ES-I3 (cell line): Measurements from ENCODE around the gene INPP4B.
"Not testable (repeated sequence)": the region's sequence is repeated elsewhere in the genome, so short reads cannot be mapped to it uniquely, and the experiment has no call there.

ENCODE experiments used
- H3K36me3 ChIP-seq: 2 replicates; pipeline ENCODE4 v1.6.1; 2013; ENCODE audit warnings: mild to moderate bottlenecking, low read length, control low read depth, moderate library complexity; ENCODE audit not compliant: insufficient read depth
- H3K4me1 ChIP-seq: 2 replicates; pipeline ENCODE4 v1.6.1; 2013; ENCODE audit warnings: mild to moderate bottlenecking, control low read depth, low read length; ENCODE audit not compliant: insufficient read depth
- H3K9ac ChIP-seq: 2 replicates; pipeline ENCODE4 v1.6.1; 2013; ENCODE audit warnings: low read depth, mild to moderate bottlenecking, low read length, moderate library complexity
- H3K9me3 ChIP-seq: 2 replicates; pipeline ENCODE4 v1.6.1; 2013; ENCODE audit warnings: mild to moderate bottlenecking, low read length, moderate library complexity; ENCODE audit not compliant: control insufficient read depth, insufficient read depth

INPP4B gene

DNA sequence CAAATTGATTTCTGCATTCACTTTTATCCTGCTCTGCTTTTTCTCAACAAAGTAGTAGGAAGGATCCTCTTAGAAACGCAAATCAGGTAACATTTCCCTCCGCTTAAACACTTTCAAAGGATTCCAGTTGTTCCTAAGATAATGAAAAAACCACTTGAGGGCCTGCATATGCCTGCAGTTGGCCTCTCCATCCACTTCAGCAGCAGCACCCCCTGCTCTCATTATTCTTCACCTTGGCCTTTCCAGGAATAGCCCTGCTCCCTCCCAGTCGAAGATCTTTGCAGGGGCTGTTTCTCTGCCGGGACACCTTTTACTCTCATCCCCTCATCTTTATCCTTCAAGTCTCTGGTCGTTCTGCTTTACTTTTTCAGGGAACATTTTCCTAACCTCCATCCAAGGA lies 314.0 kb downstream of the INPP4B start:
- no peaks in the 10 kb centered on the region for H3K9me3 ChIP-seq
- H3K36me3 ChIP-seq: no peaks in the 10 kb centered on the region
- H3K9ac ChIP-seq: no peak overlapping the region
- no peaks in the 10 kb centered on the region for H3K4me1 ChIP-seq

DNA sequence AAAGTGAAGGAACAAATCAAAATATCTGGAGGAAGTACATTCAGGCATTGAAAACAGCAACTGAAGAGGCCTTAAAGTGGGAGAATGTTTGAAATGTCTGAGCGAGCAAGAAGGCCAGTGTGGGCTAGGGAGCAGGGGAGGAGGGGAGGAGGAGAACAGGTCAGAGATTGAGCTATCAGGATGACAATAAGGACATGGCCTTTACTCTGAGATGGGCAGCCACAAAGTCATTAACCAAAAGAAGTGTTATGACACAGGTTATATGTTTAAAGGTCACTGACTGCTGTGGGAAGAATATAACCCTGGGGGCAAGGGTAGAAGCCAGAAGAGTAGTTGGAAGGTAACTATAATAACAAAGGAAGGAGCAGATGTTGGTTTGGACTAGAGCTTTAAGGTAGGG lies 315.4 kb downstream of the INPP4B start:
- Histone ChIP-seq H3K9me3 (no peaks in the 10 kb centered on the region), H3K36me3 (no peaks in the 10 kb centered on the region), H3K4me1 (no peaks in the 10 kb centered on the region), H3K9ac (no peak overlapping the region)

DNA sequence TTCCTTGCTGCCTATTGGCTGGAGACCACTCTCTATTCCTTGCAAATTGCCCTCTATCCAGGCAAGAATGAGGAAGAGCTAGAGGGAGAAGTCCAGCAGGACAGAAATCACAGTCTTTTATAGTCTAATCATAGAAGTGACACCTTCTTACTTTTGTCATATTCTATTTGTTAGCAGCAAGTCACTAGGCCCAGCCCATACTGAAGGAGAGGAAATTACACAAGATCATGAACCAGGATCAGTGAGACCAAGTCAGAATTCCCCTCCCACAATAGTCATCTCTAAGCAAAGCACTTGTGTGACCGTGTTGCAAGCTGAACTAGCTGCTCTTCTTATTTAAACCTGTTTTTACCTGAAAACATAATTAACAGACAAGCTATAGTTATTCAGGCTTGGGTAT lies 317.7 kb downstream of the INPP4B start:
- no peaks in the 10 kb centered on the region for H3K36me3 ChIP-seq
- H3K4me1 ChIP-seq: no peaks in the 10 kb centered on the region
- H3K9me3 ChIP-seq: no peaks in the 10 kb centered on the region
- no peak overlapping the region for H3K9ac ChIP-seq

DNA sequence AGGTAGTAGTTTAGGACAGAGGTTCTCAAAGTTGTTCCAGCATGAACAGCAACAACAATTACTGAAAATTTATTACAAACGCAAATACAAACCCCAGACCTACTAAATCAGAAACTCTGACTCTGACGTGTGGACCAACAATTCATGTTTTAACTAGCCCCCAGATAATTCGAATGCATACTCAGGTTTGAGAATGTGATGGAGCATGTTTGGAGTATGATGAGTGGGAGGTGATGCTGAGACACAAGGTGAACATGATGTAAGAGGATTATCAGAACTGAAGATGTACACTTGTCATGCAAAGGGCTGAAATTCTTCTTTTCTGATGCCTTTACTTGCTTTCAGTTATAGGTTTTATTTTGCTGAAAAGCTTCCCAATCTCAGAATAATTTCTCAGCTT lies 323.0 kb downstream of the INPP4B start:
- Histone ChIP-seq H3K9ac (no peak overlapping the region), H3K4me1 (no peaks in the 10 kb centered on the region), H3K9me3 (no peaks in the 10 kb centered on the region), H3K36me3 (no peaks in the 10 kb centered on the region)

DNA sequence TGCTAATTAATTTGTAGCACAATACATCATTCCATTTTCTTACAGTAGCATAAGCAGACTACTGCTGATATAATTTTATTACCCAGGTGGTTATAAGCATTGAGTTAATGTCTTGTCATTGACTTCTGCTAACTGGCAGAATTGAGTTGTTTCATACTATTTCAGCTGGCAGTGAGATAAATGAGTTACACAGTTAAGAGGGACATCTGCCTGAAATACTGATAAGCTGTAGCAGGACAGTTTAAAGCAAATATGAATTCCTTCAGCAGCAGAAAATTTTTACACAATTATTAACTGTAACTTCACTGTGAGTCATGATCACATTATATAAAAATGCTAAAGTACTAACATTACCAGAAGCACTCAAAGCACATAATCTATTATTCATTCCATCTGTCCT lies 326.8 kb downstream of the INPP4B start:
- Histone ChIP-seq H3K36me3 (no peaks in the 10 kb centered on the region), H3K9ac (no peak overlapping the region), H3K9me3 (no peaks in the 10 kb centered on the region), H3K4me1 (no peaks in the 10 kb centered on the region)

DNA sequence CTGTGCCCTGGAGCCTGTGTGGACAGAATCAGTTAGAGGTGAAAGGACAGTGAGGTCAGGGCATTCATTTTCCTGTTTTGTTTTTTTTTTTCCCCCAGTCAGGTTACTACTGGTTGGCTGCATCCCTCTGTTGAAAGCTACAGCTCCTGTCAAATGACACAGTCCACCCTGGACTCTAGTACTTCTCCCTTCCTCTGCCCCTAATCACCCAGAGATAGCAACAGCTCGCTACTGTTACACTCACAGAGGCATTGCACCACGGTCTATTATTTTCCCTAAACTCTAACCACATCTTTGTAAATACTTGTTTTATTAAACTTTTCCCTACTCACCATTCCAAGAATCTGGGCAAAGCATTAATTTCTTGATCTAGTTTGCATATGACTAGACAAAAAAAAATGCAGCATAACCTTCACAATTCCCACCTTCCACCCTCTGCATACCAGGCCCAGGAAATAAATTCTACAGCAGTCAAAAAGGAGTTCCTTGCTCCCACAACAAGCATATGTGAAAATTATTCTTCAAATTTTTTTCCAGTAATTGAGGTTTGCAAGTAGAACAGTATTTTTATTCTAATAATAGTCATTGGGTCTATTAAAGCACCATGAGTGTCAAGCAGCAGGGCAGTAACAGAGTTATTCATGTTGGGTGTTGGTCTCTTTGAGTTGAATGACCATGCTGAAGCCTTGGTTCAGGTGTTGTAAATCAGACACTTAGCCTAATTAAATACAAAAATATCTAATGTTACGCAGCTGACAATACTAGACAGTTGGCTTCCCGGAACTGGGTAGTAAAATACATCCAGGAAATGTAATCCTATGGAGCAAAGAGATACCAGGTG lies 329.2 kb downstream of the INPP4B start:
- H3K9me3 ChIP-seq: no peaks in the 10 kb centered on the region
- no peaks in the 10 kb centered on the region for H3K36me3 ChIP-seq
- H3K4me1 ChIP-seq: no peaks in the 10 kb centered on the region
- H3K9ac ChIP-seq: no peak overlapping the region

DNA sequence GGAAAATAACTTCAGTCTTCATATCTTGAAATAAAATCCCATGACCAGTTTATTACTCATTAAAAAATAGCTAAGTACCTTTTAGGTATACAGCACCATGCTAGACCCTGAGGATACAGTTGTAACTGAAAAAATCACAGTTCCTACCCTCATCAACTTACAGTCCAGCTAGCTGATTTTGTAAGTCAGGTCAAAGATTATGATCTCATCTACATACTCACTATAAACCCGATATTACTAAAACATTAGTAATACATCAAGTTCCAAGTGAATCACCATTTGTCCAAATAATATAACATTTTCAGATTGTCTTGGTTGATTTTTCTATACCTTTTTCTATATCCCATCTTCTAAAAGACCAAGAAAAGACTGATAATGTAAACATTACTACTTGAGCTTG lies 333.9 kb downstream of the INPP4B start:
- Histone ChIP-seq H3K4me1 (no peaks in the 10 kb centered on the region), H3K36me3 (no peaks in the 10 kb centered on the region), H3K9me3 (no peaks in the 10 kb centered on the region), H3K9ac (no peak overlapping the region)

DNA sequence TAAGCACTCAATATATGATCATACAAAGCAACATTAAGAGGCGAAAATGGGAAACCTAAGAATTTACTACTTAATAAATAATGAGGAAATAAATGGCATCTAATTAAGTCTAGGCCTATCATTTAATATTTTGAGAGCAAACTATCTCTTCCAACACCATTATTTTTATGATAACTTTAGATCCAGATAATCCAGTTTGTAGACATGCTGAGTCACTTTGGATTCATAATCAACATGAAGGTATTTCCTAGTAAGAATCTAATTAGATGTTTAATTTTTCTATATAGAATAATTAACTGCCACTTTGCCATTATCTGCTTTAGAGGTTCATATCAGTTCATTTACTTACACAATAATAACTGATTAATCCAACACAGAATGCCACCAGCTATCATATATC lies 336.2 kb downstream of the INPP4B start:
- Histone ChIP-seq H3K9me3 (no peaks in the 10 kb centered on the region), H3K4me1 (no peaks in the 10 kb centered on the region), H3K9ac (no peak overlapping the region), H3K36me3 (no peaks in the 10 kb centered on the region)

DNA sequence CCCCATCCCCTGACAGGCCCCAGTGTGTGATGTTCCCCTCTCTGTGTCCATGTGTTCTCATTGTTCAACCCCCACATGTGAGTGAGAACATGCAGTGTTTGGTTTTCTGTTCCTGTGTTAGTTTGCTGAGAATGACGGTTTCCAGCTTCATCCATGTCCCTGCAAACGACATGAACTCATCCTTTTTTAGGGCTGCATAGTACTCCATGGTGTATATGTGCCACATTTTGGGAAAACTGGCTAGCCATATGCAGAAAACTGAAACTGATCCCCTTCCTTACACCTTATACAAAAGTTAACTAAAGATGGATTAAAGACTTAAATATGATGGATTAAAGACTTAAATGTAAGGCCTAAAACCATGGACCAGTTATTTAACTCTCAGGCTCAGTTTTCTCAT lies 336.7 kb downstream of the INPP4B start:
- not testable (repeated sequence) for H3K9me3 ChIP-seq, H3K9ac ChIP-seq, H3K4me1 ChIP-seq, H3K36me3 ChIP-seq

DNA sequence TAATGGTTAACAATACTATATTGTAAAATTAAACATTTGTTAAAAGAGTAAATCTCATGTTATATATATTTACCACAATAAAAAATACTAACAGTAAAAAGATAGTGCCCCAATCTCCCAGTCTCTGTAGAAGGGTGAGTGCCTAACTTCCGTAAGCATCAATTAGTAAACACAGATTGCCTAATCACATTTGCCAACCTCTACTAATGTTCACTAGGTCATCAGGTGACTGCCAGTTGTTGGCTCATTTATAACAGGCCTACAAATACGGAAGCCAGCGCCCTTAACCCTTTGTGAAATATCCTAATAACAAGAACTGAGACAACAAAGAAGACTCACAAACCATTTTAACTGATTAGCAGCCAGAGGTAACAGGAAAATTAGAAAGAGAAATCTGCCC lies 345.1 kb downstream of the INPP4B start:
- Histone ChIP-seq H3K9me3 (no peaks in the 10 kb centered on the region), H3K4me1 (peaks cover 5% of the 10 kb centered on the region; the same call in 1 of the 2 replicates)

DNA sequence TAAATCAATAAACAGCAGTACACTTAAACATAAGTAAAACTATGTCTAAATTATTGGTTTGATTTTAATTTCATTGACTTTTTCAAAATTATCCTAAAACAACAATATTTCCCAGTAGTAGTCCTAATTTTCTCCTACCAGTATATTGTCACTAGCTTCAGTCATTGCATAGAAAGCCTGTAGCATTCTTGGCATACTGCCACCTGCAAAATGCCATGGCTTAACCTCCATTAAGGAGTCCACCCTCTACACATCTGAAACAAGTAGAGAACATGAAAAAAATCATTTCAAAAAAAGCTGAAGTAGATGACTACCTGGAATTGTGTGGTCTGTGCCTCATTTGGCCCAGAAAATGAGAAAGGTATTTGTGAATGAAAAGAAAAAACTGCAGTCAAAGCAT lies 348.5 kb downstream of the INPP4B start:
- Histone ChIP-seq H3K9me3 (no peaks in the 10 kb centered on the region), H3K36me3 (no peaks in the 10 kb centered on the region), H3K9ac (no peak overlapping the region), H3K4me1 (peaks cover 5% of the 10 kb centered on the region; the same call in 1 of the 2 replicates)

More for the DNA sequence above, 345.1 kb downstream of the INPP4B start:
- Histone ChIP-seq H3K9ac (no peak overlapping the region), H3K36me3 (no peaks in the 10 kb centered on the region)

DNA sequence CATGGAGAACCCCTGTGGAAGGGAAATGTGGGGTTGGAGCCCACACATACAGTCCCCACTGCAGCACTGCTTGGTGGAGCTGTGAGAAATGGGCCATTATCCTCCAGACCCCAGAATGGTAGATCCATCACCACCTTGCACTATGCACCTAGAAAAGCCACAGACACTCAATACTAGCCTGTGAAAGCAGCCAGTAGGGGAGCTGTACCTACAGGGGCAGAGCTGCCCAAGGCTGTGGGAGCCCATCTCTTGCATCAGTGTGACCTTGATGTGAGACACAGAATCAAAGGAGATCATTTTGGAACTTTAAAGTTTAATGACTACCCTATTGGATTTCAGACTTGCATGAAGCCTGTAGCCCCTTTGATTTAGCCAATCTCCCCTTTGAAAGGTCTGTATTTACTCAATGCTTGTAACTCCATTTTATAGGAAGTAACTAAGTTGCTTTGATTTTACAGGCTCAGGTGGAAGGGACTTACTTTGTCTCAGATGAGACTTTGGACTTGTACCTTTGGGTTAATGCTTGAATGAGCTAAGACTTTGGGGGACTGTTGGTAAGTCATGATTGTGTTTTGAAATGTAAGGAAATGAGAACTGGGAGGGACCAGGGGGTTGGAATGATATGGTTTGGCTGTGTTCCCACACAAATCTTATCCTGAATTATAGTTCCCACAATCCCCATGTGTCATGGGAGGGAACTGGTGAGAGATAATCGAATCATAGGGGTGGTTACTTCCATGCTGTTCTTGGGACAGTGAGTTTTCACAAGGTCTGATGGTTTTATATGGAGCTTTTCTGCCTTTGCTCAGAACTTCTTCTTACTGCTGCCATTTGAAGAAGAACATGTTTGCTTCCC lies 352.6 kb downstream of the INPP4B start:
- no peaks in the 10 kb centered on the region for H3K9me3 ChIP-seq
- no peaks in the 10 kb centered on the region for H3K4me1 ChIP-seq
- H3K36me3 ChIP-seq: no peaks in the 10 kb centered on the region
- H3K9ac ChIP-seq: no peak overlapping the region

DNA sequence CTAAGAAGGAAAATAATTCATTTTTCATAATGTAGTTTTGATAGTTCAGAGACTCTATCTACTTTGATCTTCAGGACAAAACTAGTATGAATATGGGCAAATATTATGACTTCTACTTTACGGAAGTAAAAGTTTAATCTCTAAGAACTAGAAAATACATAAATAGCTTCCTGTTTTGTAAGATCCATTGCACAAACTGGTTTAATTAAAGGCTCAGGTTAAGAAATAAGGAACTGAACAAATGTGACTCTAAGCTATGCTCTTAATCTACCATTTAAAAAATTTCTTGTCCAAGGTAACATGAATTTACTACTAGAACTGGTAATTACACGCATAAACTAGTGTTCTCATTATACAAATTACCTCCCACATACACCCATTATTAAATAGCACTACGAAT lies 360.6 kb downstream of the INPP4B start:
- H3K36me3 ChIP-seq: no peaks in the 10 kb centered on the region
- H3K4me1 ChIP-seq: no peaks in the 10 kb centered on the region
- H3K9ac ChIP-seq: no peak overlapping the region
- H3K9me3 ChIP-seq: no peaks in the 10 kb centered on the region

DNA sequence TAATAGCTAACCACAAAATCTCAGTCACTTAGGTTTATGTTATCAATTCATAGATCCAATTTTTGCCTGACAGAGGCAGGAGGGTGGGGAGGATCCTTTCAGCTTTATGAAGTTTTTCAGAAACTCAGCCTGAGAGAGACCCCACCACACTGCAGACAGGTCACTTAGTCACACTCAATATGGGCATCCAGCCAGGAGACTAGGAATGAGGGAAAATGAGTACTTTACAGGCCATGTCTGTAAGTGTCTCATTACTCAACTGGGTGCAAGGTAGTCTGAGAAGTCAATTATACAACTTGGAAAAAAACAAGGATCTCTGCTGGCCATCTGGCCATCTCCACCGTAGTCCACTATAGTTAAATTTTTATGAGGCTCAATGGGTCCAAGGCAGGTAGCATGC lies 365.9 kb downstream of the INPP4B start:
- Histone ChIP-seq H3K9ac (no peak overlapping the region), H3K36me3 (no peaks in the 10 kb centered on the region), H3K4me1 (no peaks in the 10 kb centered on the region), H3K9me3 (no peaks in the 10 kb centered on the region)

DNA sequence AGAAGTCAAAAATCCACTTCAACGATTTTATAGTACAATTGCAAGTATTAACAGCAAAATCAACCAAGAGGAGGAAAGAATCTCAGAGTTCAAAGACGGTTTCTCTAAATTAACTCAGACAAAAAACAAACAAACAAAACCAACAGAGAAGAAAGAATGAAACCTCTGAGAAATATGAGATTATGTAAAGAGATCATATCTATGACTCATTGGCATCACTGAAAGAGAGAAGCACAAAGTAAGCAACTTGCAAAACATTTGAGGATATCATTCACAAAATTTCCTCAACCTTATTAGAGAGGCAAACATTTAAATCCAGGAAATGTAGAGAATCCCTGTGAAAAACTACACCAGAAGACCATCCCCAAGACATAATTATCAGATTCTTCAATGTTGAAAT lies 370.4 kb downstream of the INPP4B start:
- Histone ChIP-seq H3K9ac (no peak overlapping the region), H3K36me3 (no peaks in the 10 kb centered on the region), H3K4me1 (no peaks in the 10 kb centered on the region), H3K9me3 (no peaks in the 10 kb centered on the region)
